D721Med (cell line): ENCODE measurements around the gene DNAJC28.
"Not testable (repeated sequence)": the region's sequence is repeated elsewhere in the genome, so short reads cannot be mapped to it uniquely, and the experiment has no call there.

ENCODE experiments used
- DNase-seq: peaks from one replicate; pipeline ENCODE4 v3.0.0; 2011; ENCODE audit warnings: low spot score; ENCODE audit not compliant: insufficient read length
- FAIRE-seq: peaks from 2 replicates; lab custom pipeline; 2011; peaks lifted over from hg19 to GRCh38; lab: Jason Lieb, UNC
- TF ChIP-seq, protein P1 (sequence below): IDR thresholded peaks from 2 replicates; pipeline ENCODE4 v1.5.1; 2012; ENCODE audit warnings: mild to moderate bottlenecking, control low read depth; ENCODE audit not compliant: insufficient read depth; ENCODE audit errors: missing control alignments

DNAJC28 gene

GRCh38 chr21:33452362-33452761 is 39.2 kb downstream of the DNAJC28 start:
- FAIRE-seq, result no peak
- TF ChIP-seq, protein P1, sequence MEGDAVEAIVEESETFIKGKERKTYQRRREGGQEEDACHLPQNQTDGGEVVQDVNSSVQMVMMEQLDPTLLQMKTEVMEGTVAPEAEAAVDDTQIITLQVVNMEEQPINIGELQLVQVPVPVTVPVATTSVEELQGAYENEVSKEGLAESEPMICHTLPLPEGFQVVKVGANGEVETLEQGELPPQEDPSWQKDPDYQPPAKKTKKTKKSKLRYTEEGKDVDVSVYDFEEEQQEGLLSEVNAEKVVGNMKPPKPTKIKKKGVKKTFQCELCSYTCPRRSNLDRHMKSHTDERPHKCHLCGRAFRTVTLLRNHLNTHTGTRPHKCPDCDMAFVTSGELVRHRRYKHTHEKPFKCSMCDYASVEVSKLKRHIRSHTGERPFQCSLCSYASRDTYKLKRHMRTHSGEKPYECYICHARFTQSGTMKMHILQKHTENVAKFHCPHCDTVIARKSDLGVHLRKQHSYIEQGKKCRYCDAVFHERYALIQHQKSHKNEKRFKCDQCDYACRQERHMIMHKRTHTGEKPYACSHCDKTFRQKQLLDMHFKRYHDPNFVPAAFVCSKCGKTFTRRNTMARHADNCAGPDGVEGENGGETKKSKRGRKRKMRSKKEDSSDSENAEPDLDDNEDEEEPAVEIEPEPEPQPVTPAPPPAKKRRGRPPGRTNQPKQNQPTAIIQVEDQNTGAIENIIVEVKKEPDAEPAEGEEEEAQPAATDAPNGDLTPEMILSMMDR, result no peak

GRCh38 chr21:33451634-33452071 is 39.9 kb downstream of the DNAJC28 start:
- no peak for DNase-seq
- TF ChIP-seq, protein P1, result no peak
- FAIRE-seq, result no peak

More at GRCh38 chr21:33452362-33452761, 39.2 kb downstream of the DNAJC28 start:
- no peak for DNase-seq

GRCh38 chr21:33449616-33450015 is 41.9 kb downstream of the DNAJC28 start:
- TF ChIP-seq, protein P1, result no peak
- FAIRE-seq (no peak), DNase-seq (no peak)

DNA sequence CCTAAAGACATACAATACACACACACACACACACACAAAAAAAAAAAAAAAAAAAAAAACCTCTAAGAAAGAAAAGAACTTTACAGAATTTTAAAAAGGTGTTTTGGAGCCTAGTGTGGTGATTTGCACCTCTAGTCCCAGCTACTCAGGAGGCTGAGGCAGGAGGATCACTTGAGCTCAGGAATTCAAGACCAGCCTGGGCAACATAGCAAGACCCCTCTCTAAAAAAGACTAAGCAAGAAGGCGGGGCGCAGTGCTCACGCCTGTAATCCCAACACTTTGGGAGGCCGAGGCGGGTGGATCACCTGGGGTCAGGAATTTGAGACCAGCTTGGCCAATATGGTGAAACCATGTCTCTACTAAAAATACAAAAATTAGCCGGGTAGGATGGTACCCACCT is 44.9 kb downstream of the DNAJC28 start:
- not testable (repeated sequence) for DNase-seq, FAIRE-seq

GRCh38 chr21:33444499-33444898 is 47.0 kb downstream of the DNAJC28 start:
- DNase-seq (no peak), FAIRE-seq (no peak)
- TF ChIP-seq, protein P1, result no peak

DNA sequence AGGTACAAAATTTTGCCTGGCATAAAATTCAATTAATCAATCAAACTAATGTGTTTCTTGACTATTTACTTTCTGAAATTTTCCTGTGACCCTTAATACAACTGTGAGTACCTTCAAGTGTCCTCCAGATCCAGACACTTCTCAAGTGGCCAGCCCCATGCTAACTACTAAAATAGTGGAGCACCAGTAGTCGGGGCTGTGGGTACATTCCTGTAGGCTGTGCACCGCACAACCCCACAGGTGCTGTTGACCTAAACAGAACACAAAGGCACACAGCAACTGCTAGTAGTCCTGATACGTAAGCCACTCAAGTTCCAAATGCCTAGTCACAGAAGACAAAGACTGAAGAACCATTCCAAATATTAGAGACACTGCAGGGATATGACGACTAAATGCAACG is 48.3 kb downstream of the DNAJC28 start:
- FAIRE-seq, result no peak
- DNase-seq, result no peak
- TF ChIP-seq, protein P1, result no peak

DNA sequence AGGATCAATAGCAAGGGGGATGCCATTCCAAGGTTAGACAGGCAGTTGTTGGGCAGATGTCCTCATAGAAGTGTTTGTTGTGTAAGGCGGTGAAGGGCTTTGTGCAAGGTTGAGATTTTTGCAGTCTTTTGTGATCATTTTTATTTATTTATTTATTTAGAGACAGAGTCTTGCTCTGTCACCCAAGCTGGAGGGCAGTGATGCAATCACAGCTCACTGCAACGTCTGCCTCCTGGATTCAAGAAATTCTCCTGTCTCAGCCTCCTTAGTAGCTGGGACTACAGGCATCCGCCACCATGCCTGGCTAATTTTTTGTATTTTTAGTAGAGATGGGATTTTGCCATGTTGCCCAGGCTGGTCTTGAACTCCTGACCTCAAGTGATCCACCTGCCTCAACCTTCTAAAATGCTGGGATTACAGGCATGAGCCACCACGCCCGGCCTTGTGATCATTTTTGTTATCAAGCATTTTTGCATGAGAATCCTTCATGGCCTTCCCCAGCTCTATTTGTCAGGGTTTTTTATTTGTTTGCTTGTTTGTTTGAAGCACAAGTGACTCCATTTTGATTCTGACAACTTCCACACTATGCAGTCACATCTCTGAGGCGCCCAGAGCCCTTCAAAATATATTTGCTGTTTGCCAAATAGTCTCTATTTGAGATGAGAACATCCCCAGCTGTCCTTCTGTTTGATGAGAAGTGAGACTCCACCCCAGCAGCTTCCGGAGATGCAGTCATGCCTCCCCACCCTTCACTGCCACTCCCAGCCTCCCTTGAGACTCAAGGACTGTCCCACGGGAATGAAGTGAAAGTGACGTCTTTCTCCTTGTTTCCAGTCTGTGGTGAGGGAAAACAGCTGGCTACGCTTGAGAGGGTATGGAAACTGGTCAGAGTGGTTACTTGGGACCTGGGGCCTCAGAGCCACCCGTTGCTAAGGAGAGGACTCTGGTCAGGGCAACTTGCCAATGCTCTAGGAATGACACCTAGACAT is 49.7 kb downstream of the DNAJC28 start:
- DNase-seq (no peak), FAIRE-seq (no peak)
- TF ChIP-seq, protein P1, result no peak
